COLO668 (cell line): ENCODE measurements around the gene PRKAG1.
A peak's percentile ranks its signal among the peaks of the same experiment; 100 is the strongest.

Experiments used
- DNase-seq: peaks from one replicate; lab custom pipeline; 2025; ENCODE audit not compliant: unreplicated experiment; lab: John Stamatoyannopoulos, UW

PRKAG1 gene

DNA sequence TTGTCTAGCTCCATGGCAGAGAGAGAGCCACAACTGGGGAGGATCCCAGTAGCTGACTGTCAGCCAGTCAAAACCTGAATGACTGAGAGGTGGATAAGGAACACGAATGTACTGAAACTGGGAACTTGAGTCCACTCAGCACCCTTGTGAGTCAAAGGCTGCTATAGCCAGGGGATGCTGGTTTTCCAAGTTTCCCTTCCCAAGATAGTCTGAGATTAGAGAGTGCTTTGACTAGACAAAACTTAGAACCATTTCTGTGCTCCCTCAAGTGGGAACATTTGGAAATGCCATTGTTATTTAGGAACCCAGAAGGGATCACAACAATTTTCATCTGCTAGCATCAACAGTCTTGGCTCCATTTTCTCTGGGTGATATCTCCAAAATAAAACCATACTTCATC is 4.0 kb downstream of the PRKAG1 start:
- DNase-seq: no peak

GRCh38 chr12:49013428-49013827 is 5.1 kb downstream of the PRKAG1 start:
- no peak for DNase-seq

DNA sequence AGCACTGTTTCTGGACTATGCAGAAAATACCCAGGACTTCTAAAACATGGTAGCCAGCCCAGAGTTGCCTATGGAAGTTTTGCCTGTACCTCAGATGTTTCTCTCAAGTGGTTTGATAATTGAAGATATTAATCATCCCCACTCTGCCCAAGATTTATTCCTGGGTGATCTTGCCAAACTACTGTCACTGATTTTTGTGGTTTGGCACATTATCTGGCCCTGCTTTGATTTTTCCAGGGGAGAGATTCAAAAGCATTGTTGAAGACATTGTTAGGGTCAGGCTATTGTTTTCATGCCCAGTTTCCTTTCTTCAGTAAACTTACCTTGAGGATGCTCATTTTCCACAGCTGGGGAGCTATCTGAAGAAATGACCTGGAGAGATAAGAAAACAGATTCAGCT is 5.8 kb downstream of the PRKAG1 start:
- DNase-seq: no peak

DNA sequence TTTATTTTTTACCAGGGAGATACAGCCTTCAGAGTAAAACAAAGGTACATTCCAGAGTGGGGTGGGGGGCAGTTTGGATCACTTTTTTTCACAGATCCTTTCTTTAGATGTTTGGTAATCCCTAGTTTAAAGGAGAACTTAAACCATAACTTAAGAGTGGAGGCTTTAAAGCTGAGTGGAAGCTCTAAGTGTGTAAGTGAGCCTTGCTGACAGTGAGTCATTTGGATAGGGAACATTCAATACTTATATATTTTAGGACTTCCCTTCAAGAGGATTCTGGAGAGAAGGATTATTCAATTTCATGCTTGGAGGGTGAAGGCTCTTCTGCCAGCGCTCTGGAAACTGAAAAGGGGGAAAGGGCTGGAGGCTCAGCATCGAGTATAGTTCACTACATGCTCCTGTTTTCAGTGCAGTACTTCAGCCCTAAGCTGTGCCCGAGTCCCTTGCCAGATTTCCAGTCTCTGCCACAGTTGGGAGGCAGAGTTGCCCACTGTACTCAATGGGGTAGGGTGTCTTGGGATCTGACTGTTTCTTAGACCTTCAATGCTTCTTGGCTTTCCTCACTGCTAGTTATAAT is 8.4 kb downstream of the PRKAG1 start:
- no peak for DNase-seq

DNA sequence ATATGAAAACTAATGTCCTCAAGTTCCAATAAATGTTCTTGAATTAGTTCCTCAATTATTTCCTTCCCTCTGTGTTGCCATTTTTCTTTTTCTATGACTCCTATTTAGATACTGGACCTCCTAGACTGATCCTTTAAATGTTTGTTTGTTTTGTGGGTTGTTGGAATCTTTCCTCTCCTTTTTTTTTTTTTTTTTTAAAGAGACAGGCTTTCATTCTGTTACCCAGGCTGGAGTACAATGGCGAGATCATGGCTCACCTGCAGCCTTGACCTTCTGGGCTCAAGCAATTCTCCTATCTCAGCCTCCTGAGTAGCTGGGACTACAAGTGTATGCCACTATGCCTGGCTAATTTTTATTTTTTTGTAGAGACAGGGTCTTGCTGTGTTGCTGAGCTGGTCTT is 9.6 kb downstream of the PRKAG1 start:
- DNase-seq: no peak

DNA sequence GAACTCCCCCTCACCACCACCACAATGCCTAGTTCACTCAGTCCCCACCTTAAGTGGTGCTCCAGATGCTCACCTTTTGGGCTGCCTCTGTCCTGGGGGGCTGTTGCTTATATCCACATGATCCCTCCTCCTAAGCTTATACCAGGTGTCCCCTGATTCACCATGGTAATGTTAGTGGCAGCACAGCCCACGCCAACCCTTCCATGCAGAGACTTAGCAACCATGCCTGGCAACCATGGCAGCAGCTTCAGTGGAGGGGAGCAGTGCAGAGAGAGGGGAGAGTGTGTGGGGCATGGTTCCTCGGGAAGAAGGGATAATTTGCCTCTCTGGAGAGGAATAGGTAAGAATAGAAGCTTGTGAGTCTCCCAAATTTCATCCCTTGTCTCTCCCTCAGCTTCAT is 18.2 kb downstream of the PRKAG1 start:
- DNase-seq: no peak

- DNase-seq: peak; percentile 58
Observed at GRCh38 chr12:48999371-49000131, 19.0 kb downstream of the PRKAG1 start, which contains the start of gene DDN. TSS of gene DDN (minus strand) at chr12:48999375. CDS start at chr12:48999287, 88 bp downstream.

- peak; percentile 45 for DNase-seq
Observed at GRCh38 chr12:48998497-48999353, 19.9 kb downstream of the PRKAG1 start.

DNA sequence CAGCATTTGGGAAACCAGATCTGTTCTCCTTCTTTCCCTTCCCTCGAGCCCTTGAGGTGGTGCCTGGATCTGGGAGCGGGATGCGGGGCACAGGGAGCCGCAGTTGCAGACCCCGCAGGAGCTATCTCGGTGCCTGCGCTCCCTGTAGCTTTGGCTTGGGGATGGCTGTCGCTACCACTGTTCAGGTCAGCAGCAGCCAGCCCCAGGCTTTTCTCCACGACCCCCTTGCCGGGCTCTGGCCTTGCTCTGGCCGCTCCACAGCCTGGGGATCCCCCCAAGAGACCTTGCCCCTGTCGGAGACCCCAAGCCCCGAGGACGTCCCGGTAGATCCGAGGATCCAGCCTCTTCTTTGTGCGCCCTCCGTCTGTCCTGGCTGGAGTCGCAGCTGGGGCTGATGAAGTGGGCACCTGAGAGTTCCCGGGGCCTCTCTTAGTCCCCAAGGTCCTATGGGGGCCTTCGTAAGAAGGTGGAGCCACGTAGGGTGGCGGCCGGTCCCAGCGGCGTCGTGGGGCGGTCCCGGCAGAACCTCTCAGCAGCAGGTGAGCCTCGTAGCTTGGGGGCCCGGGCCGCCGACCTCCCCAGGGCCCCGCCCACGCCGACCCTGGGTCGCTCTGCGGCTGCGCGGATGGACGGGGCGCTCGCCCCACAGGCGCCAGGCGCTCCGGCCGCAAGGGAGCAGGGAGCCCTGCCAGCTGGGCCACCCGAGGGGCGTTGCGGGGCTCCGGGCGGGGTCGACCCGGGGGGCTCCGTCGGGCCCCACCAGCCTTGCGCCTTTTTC is 20.7 kb downstream of the PRKAG1 start:
- DNase-seq: peak; percentile 46

- DNase-seq: peak; percentile 76
Observed at GRCh38 chr12:48996794-48997718, 21.5 kb downstream of the PRKAG1 start.

DNA sequence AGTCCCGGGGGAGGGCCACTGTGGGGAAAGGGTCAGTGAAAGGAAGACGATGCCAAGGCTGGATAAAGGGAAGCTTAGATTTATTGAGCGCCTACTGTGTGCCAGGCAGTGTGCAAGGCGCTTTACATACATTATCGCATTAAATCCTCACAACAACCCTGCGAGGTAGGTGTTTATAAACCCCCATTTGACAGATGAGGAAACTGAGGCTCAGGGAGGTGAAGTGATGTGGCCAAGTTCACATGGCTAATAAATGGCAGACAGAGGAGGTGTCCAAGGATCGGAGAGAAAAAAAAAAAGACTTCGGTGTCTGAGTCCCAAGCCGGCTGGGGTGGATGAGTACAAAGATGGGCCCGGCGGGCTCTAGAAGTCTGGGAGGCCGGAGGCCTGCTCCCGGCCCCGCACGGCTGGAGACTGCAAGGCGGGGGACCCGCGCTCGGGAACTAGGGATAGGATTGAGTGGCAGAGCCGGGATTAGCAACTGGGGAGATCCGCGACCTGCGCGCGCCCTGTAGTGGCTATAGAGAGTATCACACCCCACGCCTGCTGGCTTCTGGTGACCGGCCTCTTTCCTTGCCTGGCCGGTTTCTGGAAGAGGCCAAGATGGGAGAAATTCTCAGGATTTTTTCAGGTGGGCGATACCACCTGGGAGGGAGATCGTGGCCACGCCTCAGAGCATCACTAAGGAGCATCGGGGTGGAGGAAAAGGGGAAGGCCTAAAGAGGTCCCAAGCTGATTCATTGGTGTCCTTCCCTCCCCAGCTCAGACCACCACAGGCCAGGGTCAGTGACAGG is 23.3 kb downstream of the PRKAG1 start:
- peak; percentile 72 for DNase-seq

DNA sequence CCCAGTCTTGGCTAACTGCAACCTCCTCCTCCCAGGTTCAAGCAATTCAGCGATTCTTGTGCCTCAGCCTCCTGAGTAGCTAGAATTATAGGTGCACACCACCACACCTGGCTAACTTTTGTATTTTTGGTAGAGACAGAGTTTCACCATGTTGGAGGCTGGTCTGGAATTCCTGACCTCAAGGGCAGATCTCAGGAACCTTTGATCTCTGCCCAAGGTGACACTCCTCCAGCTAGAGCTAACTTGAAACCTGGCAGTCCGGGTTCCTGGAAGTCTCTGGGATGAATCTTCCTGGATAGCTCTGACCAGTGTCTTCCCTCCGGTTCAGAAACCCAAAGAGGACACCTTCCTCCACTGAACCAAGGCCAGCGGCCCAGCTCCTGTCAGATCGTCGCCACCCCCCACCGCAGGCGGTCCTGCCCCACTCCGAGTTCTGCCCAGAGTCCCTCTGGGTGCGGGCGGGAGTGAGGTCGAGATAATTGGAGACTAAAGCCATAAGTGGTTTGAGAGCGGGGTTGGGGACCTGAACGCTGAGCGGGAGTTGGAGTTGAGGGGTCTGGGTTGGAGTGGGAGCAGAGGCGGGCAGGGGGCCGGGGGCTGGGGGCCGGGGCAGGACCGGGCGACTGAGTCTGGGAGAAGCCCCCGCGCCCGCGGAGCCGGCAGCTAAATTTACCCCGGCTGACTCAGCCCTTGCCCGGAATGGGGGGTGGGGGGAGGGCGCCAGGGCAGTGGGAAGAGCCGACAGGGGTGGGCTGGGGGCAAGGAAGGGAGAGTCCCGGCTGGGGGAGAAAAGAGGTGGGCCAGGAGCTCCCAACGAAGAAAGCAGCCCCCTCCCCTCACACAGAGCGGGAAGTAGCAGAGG is 24.1 kb downstream of the PRKAG1 start:
- no peak for DNase-seq

GRCh38 chr12:48993787-48994186 is 24.8 kb downstream of the PRKAG1 start:
- DNase-seq: no peak

DNA sequence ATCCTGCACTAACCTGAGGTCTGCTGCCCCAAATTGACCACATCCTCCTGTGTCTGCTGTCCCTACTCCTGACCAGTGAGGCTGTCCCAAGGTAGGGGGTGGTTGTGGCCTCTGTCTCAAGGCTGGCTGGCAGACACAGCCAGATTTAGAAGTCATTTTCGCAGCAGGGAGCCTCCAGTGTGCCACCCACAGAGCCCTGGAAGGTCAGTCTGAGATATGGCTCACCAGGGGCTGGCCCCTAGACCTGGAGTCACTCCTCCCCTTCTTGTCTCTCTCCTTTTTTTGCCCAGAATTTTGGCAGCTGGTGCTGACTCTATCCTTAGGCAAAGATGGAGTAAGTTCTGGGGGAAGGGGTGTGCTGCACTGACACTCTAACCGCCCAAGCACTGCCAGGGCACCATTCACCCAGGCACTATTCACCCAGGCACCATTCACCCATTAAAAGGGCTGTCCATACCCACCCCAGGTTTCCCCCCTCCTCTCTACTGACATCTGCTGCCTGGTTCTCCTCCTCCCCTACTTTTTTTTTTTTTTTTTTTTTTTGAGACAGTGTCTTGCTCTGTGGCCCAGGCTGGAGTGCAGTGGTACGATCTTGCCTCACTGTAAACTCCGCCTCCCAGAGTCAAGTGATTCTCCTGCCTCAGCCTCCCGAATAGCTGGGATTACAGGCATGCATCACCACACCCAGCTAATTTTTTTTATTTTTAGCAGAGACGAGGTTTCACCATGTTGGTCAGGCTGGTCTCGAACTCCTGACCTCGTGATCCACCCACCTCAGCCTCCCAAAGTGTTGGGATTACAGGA is 27.1 kb downstream of the PRKAG1 start:
- no peak for DNase-seq

DNA sequence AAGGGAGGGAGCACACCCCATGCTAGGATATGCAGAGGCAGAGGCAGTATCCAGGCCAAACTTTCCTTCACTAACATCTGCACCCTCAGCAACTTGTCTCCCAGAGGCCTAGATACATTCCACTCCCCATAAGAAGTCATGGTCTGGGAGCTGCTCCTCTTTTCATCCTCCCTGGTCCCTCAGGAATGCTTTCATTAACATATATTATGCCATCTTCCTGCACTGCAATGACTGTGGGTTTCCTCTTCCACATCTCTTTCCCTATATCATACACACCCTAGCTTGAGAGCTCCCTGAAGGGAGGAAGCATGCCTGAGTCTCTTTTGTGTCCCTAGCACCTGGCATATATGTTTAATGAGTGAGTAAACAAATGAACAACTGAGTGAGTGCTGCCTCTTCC is 28.0 kb downstream of the PRKAG1 start:
- peak; percentile 13 for DNase-seq

- DNase-seq: peak; percentile 39
Observed at GRCh38 chr12:48988030-48988649, 30.4 kb downstream of the PRKAG1 start.

DNA sequence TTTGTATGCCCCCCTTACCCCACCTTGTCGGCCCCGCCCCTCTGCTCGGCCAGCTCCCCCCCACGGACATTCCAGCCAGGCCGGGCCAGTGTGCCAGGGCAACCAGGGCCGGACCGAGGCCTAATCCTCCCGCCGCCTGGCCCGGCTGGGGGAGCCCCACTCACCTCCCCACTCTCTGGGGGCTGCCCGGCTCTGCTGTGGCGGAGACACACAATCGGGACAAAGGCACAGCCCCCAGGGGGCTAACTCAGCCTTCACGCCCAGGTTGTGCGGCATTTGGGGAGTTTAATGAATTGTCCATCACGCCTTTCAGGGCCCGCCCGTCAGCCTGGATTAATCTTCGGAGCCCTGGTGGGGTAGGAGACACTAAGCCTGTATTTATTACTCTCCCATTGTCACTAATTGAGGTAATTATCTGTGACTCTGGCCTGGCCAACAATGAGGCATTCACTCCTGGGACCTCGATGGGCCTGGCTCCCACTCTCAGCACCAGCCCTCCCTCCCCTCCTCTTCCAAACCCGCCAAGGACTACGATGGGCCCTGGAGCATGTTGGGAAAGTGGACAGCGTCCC is 31.8 kb downstream of the PRKAG1 start:
- no peak for DNase-seq
